ENCODE data around the gene NFKBIE. TPM values are rescaled to one million over a fixed set of nuclear protein-coding genes. Genes with fewer than 3 reads are reported as not detected.
A peak's percentile ranks its signal among the peaks of the same experiment; 100 is the strongest.

NFKBIE gene
- total and polyA plus RNA-seq, 2 experiments from 2014 or later, result 14.0 to 16.7 TPM

DNA sequence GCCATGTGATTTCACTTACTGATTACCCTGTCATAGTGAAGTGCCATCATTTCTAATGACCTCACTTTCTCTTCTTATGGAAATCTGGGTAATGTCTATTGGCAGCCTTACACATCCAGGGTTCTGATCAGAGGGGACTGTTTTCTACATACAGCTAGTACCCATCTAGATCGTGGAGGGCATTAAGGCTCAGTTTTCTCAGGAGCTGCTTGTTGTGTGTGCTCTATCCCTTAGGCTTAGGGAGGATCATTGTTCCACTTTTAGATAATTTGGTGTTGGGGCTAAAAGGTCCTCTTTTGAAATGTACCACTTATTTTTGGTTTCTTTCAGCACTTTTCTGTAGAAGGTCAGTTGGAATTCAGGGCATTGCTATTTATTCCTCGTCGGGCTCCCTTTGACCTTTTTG is 14.6 kb downstream of the NFKBIE start:
- Histone ChIP-seq H2AFZ (no peak overlapping the region), H3K4me2 (no peak overlapping the region), H3K27me3 (no peaks in the 10 kb centered on the region), H3K36me3 (replicated peaks; ENCODE audit: insufficient read depth, low read depth) (no peaks in the 10 kb centered on the region), H4K20me1 (ENCODE audit: insufficient read depth, poor library complexity, severe bottlenecking) (peaks cover 80% of the 10 kb centered on the region), H3K4me3 (no peak overlapping the region), H3K4me1 (ENCODE audit: insufficient read depth) (peaks cover 16% of the 10 kb centered on the region), H3K9me2 (replicated peaks; ENCODE audit: insufficient read depth) (no peaks in the 10 kb centered on the region), H3K9me3 (ENCODE audit: low read depth) (no peaks in the 10 kb centered on the region), H3K27ac (no peak overlapping the region), H3K79me2 (peaks cover 71% of the 10 kb centered on the region)
- DNase-seq (ENCODE audit: low spot score), result no peak
- TF ChIP-seq EZH2phosphoT487 (IDR thresholded peaks at IDR 0.05; ENCODE audit: low read depth, severe bottlenecking, unreplicated experiment), result no peak
- no peak for TF ChIP-seq EZH2 (IDR thresholded peaks at IDR 0.05; ENCODE audit: borderline replicate concordance)
- TF ChIP-seq, protein P1, sequence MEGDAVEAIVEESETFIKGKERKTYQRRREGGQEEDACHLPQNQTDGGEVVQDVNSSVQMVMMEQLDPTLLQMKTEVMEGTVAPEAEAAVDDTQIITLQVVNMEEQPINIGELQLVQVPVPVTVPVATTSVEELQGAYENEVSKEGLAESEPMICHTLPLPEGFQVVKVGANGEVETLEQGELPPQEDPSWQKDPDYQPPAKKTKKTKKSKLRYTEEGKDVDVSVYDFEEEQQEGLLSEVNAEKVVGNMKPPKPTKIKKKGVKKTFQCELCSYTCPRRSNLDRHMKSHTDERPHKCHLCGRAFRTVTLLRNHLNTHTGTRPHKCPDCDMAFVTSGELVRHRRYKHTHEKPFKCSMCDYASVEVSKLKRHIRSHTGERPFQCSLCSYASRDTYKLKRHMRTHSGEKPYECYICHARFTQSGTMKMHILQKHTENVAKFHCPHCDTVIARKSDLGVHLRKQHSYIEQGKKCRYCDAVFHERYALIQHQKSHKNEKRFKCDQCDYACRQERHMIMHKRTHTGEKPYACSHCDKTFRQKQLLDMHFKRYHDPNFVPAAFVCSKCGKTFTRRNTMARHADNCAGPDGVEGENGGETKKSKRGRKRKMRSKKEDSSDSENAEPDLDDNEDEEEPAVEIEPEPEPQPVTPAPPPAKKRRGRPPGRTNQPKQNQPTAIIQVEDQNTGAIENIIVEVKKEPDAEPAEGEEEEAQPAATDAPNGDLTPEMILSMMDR (IDR thresholded peaks at IDR 0.05; ENCODE audit: poor library complexity), result no peak
- WGBS (ENCODE audit: low lambda C conversion rate, missing lambda C conversion rate), result 90% methylated on average over 3 of the region's 3 CpGs

DNA sequence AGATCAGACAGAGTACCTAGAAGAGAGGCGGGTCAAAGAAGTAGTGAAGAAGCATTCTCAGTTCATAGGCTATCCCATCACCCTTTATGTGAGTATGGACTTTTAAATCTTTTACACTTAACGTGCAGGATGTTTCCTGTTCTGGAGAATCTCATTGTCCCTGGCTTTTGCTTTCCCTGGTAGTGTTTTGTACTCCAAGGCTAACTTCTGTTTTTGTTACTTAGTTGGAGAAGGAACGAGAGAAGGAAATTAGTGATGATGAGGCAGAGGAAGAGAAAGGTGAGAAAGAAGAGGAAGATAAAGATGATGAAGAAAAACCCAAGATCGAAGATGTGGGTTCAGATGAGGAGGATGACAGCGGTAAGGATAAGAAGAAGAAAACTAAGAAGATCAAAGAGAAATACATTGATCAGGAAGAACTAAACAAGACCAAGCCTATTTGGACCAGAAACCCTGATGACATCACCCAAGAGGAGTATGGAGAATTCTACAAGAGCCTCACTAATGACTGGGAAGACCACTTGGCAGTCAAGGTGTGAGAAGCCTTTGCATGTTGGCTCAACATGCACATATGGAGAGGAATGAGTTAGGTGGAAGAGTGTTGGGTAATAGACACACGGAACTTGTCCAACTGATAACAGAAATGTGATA is 15.2 kb downstream of the NFKBIE start:
- WGBS (ENCODE audit: low lambda C conversion rate, missing lambda C conversion rate), result 83% methylated on average over 6 of the region's 6 CpGs
- H3K9me2 ChIP-seq (replicated peaks; ENCODE audit: insufficient read depth), result no peaks in the 10 kb centered on the region
- no peaks in the 10 kb centered on the region for H3K9me3 ChIP-seq (ENCODE audit: low read depth)
- no peak overlapping the region for H3K27ac ChIP-seq
- no peaks in the 10 kb centered on the region for H3K27me3 ChIP-seq
- TF ChIP-seq EZH2 (IDR thresholded peaks at IDR 0.05; ENCODE audit: borderline replicate concordance) (no peak), EZH2phosphoT487 (IDR thresholded peaks at IDR 0.05; ENCODE audit: low read depth, severe bottlenecking, unreplicated experiment) (no peak)
- TF ChIP-seq, protein P1 (IDR thresholded peaks at IDR 0.05; ENCODE audit: poor library complexity), result no peak
- no peaks in the 10 kb centered on the region for H3K36me3 ChIP-seq (replicated peaks; ENCODE audit: insufficient read depth, low read depth)
- no peak for DNase-seq (ENCODE audit: low spot score)
- peaks cover 16% of the 10 kb centered on the region for H3K4me1 ChIP-seq (ENCODE audit: insufficient read depth)
- H3K4me2 ChIP-seq, result peak overlapping the region; percentile 88
- H2AFZ ChIP-seq, result no peak overlapping the region
- H3K79me2 ChIP-seq, result peaks cover 71% of the 10 kb centered on the region
- H3K4me3 ChIP-seq, result no peak overlapping the region
- peaks cover 80% of the 10 kb centered on the region for H4K20me1 ChIP-seq (ENCODE audit: insufficient read depth, poor library complexity, severe bottlenecking)

DNA sequence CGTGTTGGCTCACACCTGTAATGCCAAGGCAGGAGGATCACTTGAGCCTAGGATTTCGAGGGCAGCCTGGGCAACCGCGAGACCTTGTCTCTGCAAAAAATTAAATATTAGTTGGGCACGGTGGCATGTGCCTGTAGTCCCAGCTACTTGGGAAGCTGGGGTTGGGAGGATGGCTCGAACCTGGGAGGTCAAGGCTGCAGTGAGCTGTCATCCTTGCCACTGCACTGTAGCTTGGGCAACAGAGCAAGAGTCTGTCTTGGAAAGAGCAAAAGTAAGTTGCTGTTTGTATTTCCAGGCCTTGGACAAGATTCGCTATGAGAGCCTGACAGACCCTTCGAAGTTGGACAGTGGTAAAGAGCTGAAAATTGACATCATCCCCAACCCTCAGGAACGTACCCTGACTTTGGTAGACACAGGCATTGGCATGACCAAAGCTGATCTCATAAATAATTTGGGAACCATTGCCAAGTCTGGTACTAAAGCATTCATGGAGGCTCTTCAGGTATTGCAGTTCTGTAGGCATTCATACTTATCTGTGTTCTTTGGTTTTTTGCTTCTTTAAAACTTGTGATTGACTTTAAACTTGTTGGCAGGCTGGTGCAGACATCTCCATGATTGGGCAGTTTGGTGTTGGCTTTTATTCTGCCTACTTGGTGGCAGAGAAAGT is 16.1 kb downstream of the NFKBIE start:
- TF ChIP-seq EZH2 (IDR thresholded peaks at IDR 0.05; ENCODE audit: borderline replicate concordance) (no peak), EZH2phosphoT487 (IDR thresholded peaks at IDR 0.05; ENCODE audit: low read depth, severe bottlenecking, unreplicated experiment) (no peak)
- TF ChIP-seq, protein P1 (IDR thresholded peaks at IDR 0.05; ENCODE audit: poor library complexity), result no peak
- DNase-seq (ENCODE audit: low spot score), result no peak
- H2AFZ ChIP-seq, result no peak overlapping the region
- H3K4me3 ChIP-seq, result peak overlapping the region; percentile 99
- H3K4me1 ChIP-seq (ENCODE audit: insufficient read depth), result peaks cover 16% of the 10 kb centered on the region
- H3K27me3 ChIP-seq, result no peaks in the 10 kb centered on the region
- H4K20me1 ChIP-seq (ENCODE audit: insufficient read depth, poor library complexity, severe bottlenecking), result peaks cover 72% of the 10 kb centered on the region
- peaks cover 69% of the 10 kb centered on the region for H3K79me2 ChIP-seq
- H3K9me2 ChIP-seq (replicated peaks; ENCODE audit: insufficient read depth), result no peaks in the 10 kb centered on the region
- H3K36me3 ChIP-seq (replicated peaks; ENCODE audit: insufficient read depth, low read depth), result no peaks in the 10 kb centered on the region
- peak overlapping the region; percentile 97 for H3K27ac ChIP-seq
- H3K4me2 ChIP-seq, result peak overlapping the region; percentile 88
- H3K9me3 ChIP-seq (ENCODE audit: low read depth), result no peaks in the 10 kb centered on the region
- 85% methylated on average over 9 of the region's 9 CpGs for WGBS (ENCODE audit: low lambda C conversion rate, missing lambda C conversion rate)

Measured in hepatocyte (in vitro differentiated cells).